Natural killer cell (primary cell): ENCODE data around the gene LEMD1. TPM values are rescaled to one million over a fixed set of nuclear protein-coding genes. Genes with fewer than 3 reads are reported as not detected.

Experiments used
- ATAC-seq, 3 donors: fragments of 150-1000 bp in 2 of 3; fragments of 200-7000 bp in 1 of 3; cut with Tn5 transposase; 1 replicate in 1 of 3; 2 replicates in 2 of 3; pipeline ENCODE4 v1.10.0; 2021; ENCODE audit warnings: mild to moderate bottlenecking in 2 of 3, moderate library complexity in 2 of 3
- DNase-seq, 2 donors: peaks; one replicate each; pipeline versions ENCODE4 v3.0.0 to v3.0.0-alpha.2; 2013 to 2021; ENCODE audit warnings: mixed read lengths in 1 of 2
- H3K27ac ChIP-seq: one replicate; pipeline ENCODE4 v1.5.1; 2013; ENCODE audit warnings: mild to moderate bottlenecking, low read length
- H3K27me3 ChIP-seq: one replicate; pipeline ENCODE4 v1.6.1; 2013; ENCODE audit warnings: low read length; ENCODE audit not compliant: control insufficient read depth, insufficient read depth
- H3K36me3 ChIP-seq: one replicate; pipeline ENCODE4 v1.6.1; 2013; ENCODE audit warnings: low read length; ENCODE audit not compliant: control insufficient read depth, insufficient read depth
- H3K4me1 ChIP-seq: one replicate; pipeline ENCODE4 v1.6.1; 2013; ENCODE audit warnings: low read length; ENCODE audit not compliant: control insufficient read depth, insufficient read depth
- H3K4me3 ChIP-seq: one replicate; pipeline ENCODE4 v1.5.1; 2013; ENCODE audit warnings: low read length
- H3K9me3 ChIP-seq: one replicate; pipeline ENCODE4 v1.6.1; 2013; ENCODE audit warnings: low read length; ENCODE audit not compliant: control insufficient read depth, insufficient read depth
- H3K27ac Mint-ChIP-seq, 2 donors: one replicate each; pipeline ENCODE4 v1.8.0; 2022; ENCODE audit warnings: mild to moderate bottlenecking in 2 of 2, mixed read lengths in 2 of 2, moderate library complexity in 1 of 2
- H3K27me3 Mint-ChIP-seq, 2 donors: one replicate each; pipeline ENCODE4 v1.8.0; 2022; ENCODE audit warnings: low read depth in 2 of 2, mixed read lengths in 2 of 2
- H3K36me3 Mint-ChIP-seq: one replicate; pipeline ENCODE4 v1.8.0; 2022; ENCODE audit warnings: mixed read lengths
- H3K4me1 Mint-ChIP-seq, 2 donors: one replicate each; pipeline ENCODE4 v1.8.0; 2022; ENCODE audit warnings: mixed read lengths in 2 of 2
- H3K4me3 Mint-ChIP-seq: one replicate; pipeline ENCODE4 v1.8.0; 2022; ENCODE audit warnings: mild to moderate bottlenecking, moderate library complexity, mixed read lengths
- H3K9me3 Mint-ChIP-seq, 2 donors: one replicate each; pipeline ENCODE4 v1.8.0; 2022; ENCODE audit warnings: mixed read lengths in 2 of 2
- WGBS: methylation state at CpG from one replicate; pipeline ENCODE4 v1.1.7; 2013; ENCODE audit warnings: missing lambda C conversion rate; ENCODE audit not compliant: insufficient coverage; 5-methylcytosine and 5-hydroxymethylcytosine counted together
- intact Hi-C: fragments of 100-400 bp; cut with micrococcal nuclease; formaldehyde crosslinking; loops from one replicate; pipeline ENCODE4 v1.14.2; 2022
- total RNA-seq, 4 donors: library from RNA; stranded (reverse); fragments of 120-200 nt in 1 of 4; gene quantifications; one replicate each; pipeline versions ENCODE4 v1.2.3 to v1.2.4, GENCODE V29; 2013 to 2022
- TF ChIP-seq, protein P1 (sequence below): fragments of 200-600 bp; IDR thresholded peaks from one replicate; pipeline ENCODE4 v1.8.0; 2022; ENCODE audit warnings: antibody characterized with exemption

LEMD1 gene
- total RNA-seq, 3 donors from 2014 or later (not counting 1 experiment from before 2014, with no cell fraction given) = not detected

DNA sequence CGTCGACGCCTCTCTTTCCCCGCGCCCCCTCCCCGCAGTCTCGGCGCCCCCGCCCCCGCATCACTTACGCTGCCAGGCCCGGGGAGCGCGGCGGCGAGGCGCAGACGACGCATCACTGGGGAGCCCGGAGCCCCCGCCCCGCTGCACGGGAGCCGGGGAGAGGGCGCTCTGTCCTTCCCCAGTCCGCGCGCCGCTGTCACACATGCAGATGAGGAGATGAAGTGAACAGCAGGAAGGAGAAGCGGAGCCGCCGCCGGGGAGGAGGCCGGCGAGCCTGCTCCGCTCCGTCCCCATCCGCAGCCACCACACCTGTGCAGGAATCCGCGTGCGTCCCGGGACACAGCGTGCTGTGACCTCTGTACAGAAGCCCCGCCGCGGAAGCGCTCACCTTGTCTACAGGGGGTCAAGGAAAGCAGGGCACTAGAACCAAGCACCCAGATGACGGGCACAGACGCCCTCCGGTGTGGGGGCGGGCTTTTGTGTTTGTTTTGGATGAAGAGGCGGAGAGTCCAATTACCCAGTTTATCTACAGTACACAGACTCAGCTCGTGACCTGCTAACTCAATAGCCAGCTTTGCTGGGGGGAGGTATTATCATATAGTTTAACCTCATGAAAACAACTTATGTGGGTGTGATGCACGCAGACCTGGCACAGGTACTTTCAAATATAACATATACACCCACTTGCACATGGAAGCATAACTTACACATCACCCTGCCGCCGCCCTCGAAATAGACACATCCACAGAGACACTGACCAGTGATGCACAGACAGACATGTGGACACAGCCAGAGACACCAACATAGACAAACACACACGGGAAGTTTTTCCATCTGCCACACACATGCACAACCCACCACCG, 77.6 kb downstream of the LEMD1 start:
- H3K4me3 ChIP-seq = peak overlapping the region; percentile 8

DNA sequence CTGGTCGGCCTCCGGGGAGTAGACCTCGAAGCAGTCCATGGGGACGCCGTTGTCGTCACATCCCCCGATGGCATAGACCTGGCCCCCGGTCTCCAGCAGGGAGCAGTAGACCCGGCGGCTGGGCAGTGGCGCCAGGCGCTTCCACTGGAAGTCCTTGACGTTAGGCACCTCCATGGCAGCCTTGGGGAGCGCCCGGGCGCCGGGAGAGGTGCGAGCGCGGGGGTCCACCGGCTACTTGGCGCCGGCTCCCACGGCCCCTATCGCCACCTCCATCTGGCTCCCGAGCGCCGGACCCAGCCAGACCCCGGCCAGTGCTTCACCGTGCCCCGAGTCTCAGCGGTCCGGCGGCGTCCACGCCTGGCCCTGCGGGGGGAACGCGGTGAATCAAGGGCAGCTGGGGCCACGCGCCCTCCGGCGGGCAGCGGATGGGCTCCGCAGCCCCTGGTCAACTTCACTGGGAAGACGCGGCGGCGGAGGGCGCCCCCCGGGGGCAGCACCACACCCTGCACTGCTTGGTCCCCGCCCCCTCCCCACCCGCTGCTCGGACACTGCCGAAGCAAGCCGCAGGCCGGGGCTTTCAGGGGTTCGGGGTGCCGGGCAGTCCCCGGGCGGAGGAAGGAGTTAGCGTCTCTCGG, 78.3 kb downstream of the LEMD1 start:
- Mint-ChIP-seq H3K4me3 (no peak overlapping the region), H3K27me3 (peaks cover 36 to 49% of the 10 kb centered on the region in 2 donors), H3K36me3 (no peaks in the 10 kb centered on the region), H3K9me3 (no peaks in the 10 kb centered on the region), H3K27ac (no peak overlapping the region), H3K4me1 (peaks cover 4 to 17% of the 10 kb centered on the region in 2 donors)
- H3K9me3 ChIP-seq = no peaks in the 10 kb centered on the region
- H3K27me3 ChIP-seq = peaks cover 21% of the 10 kb centered on the region
- intact Hi-C loops = no loop called here
- 4% methylated on average over 63 of the region's 63 CpGs for WGBS
- ATAC-seq = peak in 2 of 3 donors; percentile 28 to 41
- H3K27ac ChIP-seq = no peak overlapping the region
- TF ChIP-seq, protein P1, sequence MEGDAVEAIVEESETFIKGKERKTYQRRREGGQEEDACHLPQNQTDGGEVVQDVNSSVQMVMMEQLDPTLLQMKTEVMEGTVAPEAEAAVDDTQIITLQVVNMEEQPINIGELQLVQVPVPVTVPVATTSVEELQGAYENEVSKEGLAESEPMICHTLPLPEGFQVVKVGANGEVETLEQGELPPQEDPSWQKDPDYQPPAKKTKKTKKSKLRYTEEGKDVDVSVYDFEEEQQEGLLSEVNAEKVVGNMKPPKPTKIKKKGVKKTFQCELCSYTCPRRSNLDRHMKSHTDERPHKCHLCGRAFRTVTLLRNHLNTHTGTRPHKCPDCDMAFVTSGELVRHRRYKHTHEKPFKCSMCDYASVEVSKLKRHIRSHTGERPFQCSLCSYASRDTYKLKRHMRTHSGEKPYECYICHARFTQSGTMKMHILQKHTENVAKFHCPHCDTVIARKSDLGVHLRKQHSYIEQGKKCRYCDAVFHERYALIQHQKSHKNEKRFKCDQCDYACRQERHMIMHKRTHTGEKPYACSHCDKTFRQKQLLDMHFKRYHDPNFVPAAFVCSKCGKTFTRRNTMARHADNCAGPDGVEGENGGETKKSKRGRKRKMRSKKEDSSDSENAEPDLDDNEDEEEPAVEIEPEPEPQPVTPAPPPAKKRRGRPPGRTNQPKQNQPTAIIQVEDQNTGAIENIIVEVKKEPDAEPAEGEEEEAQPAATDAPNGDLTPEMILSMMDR = no peak
- no peak overlapping the region for H3K4me3 ChIP-seq
- H3K36me3 ChIP-seq = no peaks in the 10 kb centered on the region
- peak in 1 of 2 donors; percentile 29 for DNase-seq
- H3K4me1 ChIP-seq = peaks cover 14% of the 10 kb centered on the region

More for the DNA sequence above, 77.6 kb downstream of the LEMD1 start:
- WGBS = 11% methylated on average over 53 of the region's 59 CpGs
- intact Hi-C loops = no loop called here
- H3K36me3 Mint-ChIP-seq = no peaks in the 10 kb centered on the region
- H3K27me3 ChIP-seq = peaks cover 21% of the 10 kb centered on the region
- H3K27ac Mint-ChIP-seq = no peak overlapping the region
- no peaks in the 10 kb centered on the region for H3K9me3 Mint-ChIP-seq
- H3K4me3 Mint-ChIP-seq = peak overlapping the region; percentile 67
- H3K9me3 ChIP-seq = no peaks in the 10 kb centered on the region
- H3K36me3 ChIP-seq = no peaks in the 10 kb centered on the region
- H3K27me3 Mint-ChIP-seq = peaks cover 36 to 49% of the 10 kb centered on the region in 2 donors
- no peak overlapping the region for H3K27ac ChIP-seq
- H3K4me1 ChIP-seq = peaks cover 19% of the 10 kb centered on the region
- DNase-seq (peak in 1 of 2 donors; percentile 62), ATAC-seq (peak; percentile 63 to 79 (median 75))
- TF ChIP-seq, protein P1 = no peak
- H3K4me1 Mint-ChIP-seq = peaks cover 4 to 17% of the 10 kb centered on the region in 2 donors

DNA sequence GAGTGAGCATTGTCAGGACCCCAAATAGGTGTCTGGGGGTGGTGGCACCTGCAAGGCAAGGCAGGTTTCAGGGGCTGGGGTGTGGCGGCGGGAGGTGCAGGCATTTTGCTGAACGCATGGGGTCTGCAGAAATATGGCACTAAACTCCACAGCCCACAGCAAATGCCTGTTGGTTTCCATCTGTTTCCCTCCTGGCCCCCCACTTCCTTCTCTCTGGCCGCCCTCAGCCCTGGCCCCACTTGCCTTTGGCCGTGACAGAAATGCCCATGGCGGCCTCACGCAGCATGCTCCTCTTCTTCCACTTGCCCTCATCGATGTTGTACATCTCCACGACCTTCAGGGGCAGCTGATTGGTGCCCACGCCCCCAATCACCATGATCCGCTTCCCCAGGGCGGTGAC, 78.9 kb downstream of the LEMD1 start:
- 48% methylated on average over 12 of the region's 12 CpGs for WGBS
- peaks cover 39 to 49% of the 10 kb centered on the region in 2 donors for H3K27me3 Mint-ChIP-seq
- Histone ChIP-seq H3K36me3 (no peaks in the 10 kb centered on the region), H3K27ac (no peak overlapping the region), H3K4me3 (no peak overlapping the region), H3K4me1 (peaks cover 14% of the 10 kb centered on the region), H3K27me3 (peaks cover 21% of the 10 kb centered on the region), H3K9me3 (no peaks in the 10 kb centered on the region)
- TF ChIP-seq, protein P1 = no peak
- peaks cover 4 to 17% of the 10 kb centered on the region in 2 donors for H3K4me1 Mint-ChIP-seq
- H3K9me3 Mint-ChIP-seq = no peaks in the 10 kb centered on the region
- H3K4me3 Mint-ChIP-seq = no peak overlapping the region
- intact Hi-C loops = no loop called here
- no peaks in the 10 kb centered on the region for H3K36me3 Mint-ChIP-seq
- no peak for DNase-seq
- no peak overlapping the region for H3K27ac Mint-ChIP-seq
- ATAC-seq = no peak
